K562 (cell line): ENCODE data around the gene COX5A. TPM values are rescaled to one million over a fixed set of nuclear protein-coding genes. Genes with fewer than 3 reads are reported as not detected.

Experiments
- ATAC-seq: fragments of 200-7000 bp; cut with Tn5 transposase; 3 replicates; pipeline ENCODE4 v1.9.1; 2020; ENCODE audit warnings: moderate library complexity
- BruUV-seq: library from RNA; stranded (reverse); fragments of 400-500 nt; replicated peaks from 2 replicates; lab custom pipeline; 2021; lab: Mats Ljungman, UMichigan
- CTCF ChIA-PET: fragments of 300-600 bp; formaldehyde crosslinking; extraction: SDS; loops from one replicate; lab custom pipeline; 2021; ENCODE audit warnings: low intra/inter-chr PET ratio; lab: Yijun Ruan, JAX
- POLR2A ChIA-PET: fragments of 300-600, 350-650 bp; sonication (Branson Sonifier 250); formaldehyde crosslinking; extraction: SDS; loops from one replicate; lab custom pipeline; 2021; ENCODE audit warnings: antibody characterized with exemption, inconsistent platforms; lab: Yijun Ruan, JAX
- DNase-seq, 4 experiments: peaks; one replicate each; pipeline versions ENCODE4 v3.0.0 to v3.0.0-alpha.2; 2011 to 2018; ENCODE audit warnings: low spot score in 3 of 4, mixed read lengths in 3 of 4; ENCODE audit errors: extremely low read depth in 1 of 4
- FAIRE-seq: peaks from 2 replicates; lab custom pipeline; 2011; peaks lifted over from hg19 to GRCh38; lab: Jason Lieb, UNC
- H2AFZ ChIP-seq: 2 replicates; pipeline ENCODE4 v1.6.0; 2011; ENCODE audit warnings: low read depth, low read length, control low read depth, inconsistent platforms
- H3K27ac ChIP-seq: fragments of 200-600 bp; 3 replicates; pipeline ENCODE4 v1.8.0; 2011; ENCODE audit warnings: low read depth, mild to moderate bottlenecking, control low read depth, inconsistent platforms, low read length, moderate library complexity, mixed read lengths; ENCODE audit errors: extremely low read depth
- H3K27me3 ChIP-seq, 2 experiments: fragments of 300-600 bp in 1 of 2; 2 replicates in 1 of 2; 3 replicates in 1 of 2; pipeline versions ENCODE4 v1.6.0 to v1.8.0; 2011; ENCODE audit warnings: inconsistent platforms in 2 of 2, low read length in 2 of 2, mild to moderate bottlenecking in 1 of 2, mixed read lengths in 1 of 2, moderate library complexity in 1 of 2; ENCODE audit not compliant: control insufficient read depth in 2 of 2, insufficient read depth in 2 of 2
- H3K36me3 ChIP-seq: fragments of 300-600 bp; 3 replicates; pipeline ENCODE4 v1.8.0; 2011; ENCODE audit warnings: mild to moderate bottlenecking, low read length, inconsistent platforms; ENCODE audit not compliant: control insufficient read depth, insufficient read depth
- H3K4me1 ChIP-seq, 2 experiments: fragments of 200-600 bp in 1 of 2; replicated peaks in 1 of 2; 2 replicates in 1 of 2; 3 replicates in 1 of 2; pipeline versions ENCODE4 v1.5.1 to v1.8.0; 2011; ENCODE audit warnings: inconsistent platforms in 2 of 2, low read length in 2 of 2, mild to moderate bottlenecking in 1 of 2, mixed read lengths in 1 of 2, moderate library complexity in 1 of 2; ENCODE audit not compliant: control insufficient read depth in 2 of 2, insufficient read depth in 2 of 2
- H3K4me2 ChIP-seq: 2 replicates; pipeline ENCODE4 v1.6.1; 2011; ENCODE audit warnings: low read length, control low read depth, inconsistent platforms, mixed read lengths; ENCODE audit not compliant: insufficient read depth
- H3K4me3 ChIP-seq: fragments of 200-600 bp; sonication (generic), shearing (Covaris generic); 2 replicates; pipeline ENCODE4 v1.5.1; 2016; ENCODE audit warnings: control low read depth, inconsistent platforms
- H3K79me2 ChIP-seq: fragments of 200-600 bp; 3 replicates; pipeline ENCODE4 v1.8.0; 2011; ENCODE audit warnings: low read length, inconsistent platforms; ENCODE audit not compliant: control insufficient read depth, insufficient read depth
- H3K9ac ChIP-seq, 2 experiments: 2 replicates each; pipeline versions ENCODE4 v1.6.0 to v1.6.1; 2011; ENCODE audit warnings: low read depth in 2 of 2, low read length in 2 of 2, control low read depth in 1 of 2, inconsistent platforms in 1 of 2, mild to moderate bottlenecking in 1 of 2, mixed read lengths in 1 of 2; ENCODE audit not compliant: insufficient read depth in 1 of 2
- H3K9me1 ChIP-seq: one replicate; pipeline ENCODE4 v1.6.0; 2011; ENCODE audit warnings: inconsistent platforms, mild to moderate bottlenecking, low read length, moderate library complexity; ENCODE audit not compliant: control insufficient read depth, insufficient read depth
- H3K9me3 ChIP-seq: replicated peaks from 2 replicates; pipeline ENCODE4 v1.5.1; 2011; ENCODE audit warnings: low read depth, low read length, inconsistent platforms; ENCODE audit not compliant: control insufficient read depth, insufficient read depth
- H4K20me1 ChIP-seq: replicated peaks from 2 replicates; pipeline ENCODE4 v1.6.1; 2011; ENCODE audit warnings: low read length, inconsistent platforms, mixed read lengths; ENCODE audit not compliant: control insufficient read depth, insufficient read depth
- CBX3 ChIP-seq, 2 experiments: IDR thresholded peaks; 1 replicate in 1 of 2; 2 replicates in 1 of 2; pipeline ENCODE4 v1.6.1; 2012; ENCODE audit warnings: inconsistent platforms in 2 of 2, low read length in 2 of 2, borderline replicate concordance in 1 of 2, control low read depth in 1 of 2
- SIN3B ChIP-seq: fragments of 450-650 bp; IDR thresholded peaks from 2 replicates; pipeline ENCODE4 v1.6.1; 2017; ENCODE audit warnings: low read depth, mild to moderate bottlenecking, moderate library complexity
- WHSC1 ChIP-seq: IDR thresholded peaks from one replicate; pipeline ENCODE4 v1.6.1; 2012; ENCODE audit warnings: low read length, control low read depth, inconsistent platforms
- ZFP36 ChIP-seq: fragments of 150-350 bp; IDR thresholded peaks from 2 replicates; pipeline ENCODE4 v1.6.1; 2018; ENCODE audit warnings: low read length, low read depth; ENCODE audit not compliant: partially characterized antibody
- WGBS: fragments of 100-300 bp; shearing (Covaris generic); methylation state at CpG from one replicate; pipeline ENCODE4 v1.1.6; 2016; ENCODE audit warnings: low coverage, mixed read lengths; ENCODE audit not compliant: insufficient coverage; ENCODE audit errors: missing lambda C conversion rate; 5-methylcytosine and 5-hydroxymethylcytosine counted together
- in situ Hi-C: fragments of 300-500 bp; cut with MboI; formaldehyde crosslinking; loops from 4 replicates; pipeline ENCODE4 v1.15.0; 2018; ENCODE audit warnings: inconsistent platforms, mixed read lengths
- intact Hi-C: fragments of 100-400 bp; cut with micrococcal nuclease; formaldehyde crosslinking; loops from 2 replicates; pipeline ENCODE4 v1.14.2; 2022
- polyA plus RNA-seq, 8 experiments: library from polyadenylated mRNA; depleted of rRNA in 4 of 8; stranded (reverse) in 5 of 8; unstranded in 3 of 8; fragments of >200 nt; fragmentation: Nextera tagmentation in 2 of 8; fragmentation: Illumina TruSeq in 1 of 8; extraction: Ambion mirVana in 2 of 8; extraction: Trizol in 1 of 8; gene quantifications; 2 replicates each; pipeline versions ENCODE4 v1.2.1 to v1.2.3, GENCODE V29; 2011 to 2014; ENCODE audit warnings: inconsistent platforms in 1 of 8, missing spikeins in 1 of 8
- total RNA-seq, 7 experiments: library from RNA; depleted of rRNA in 6 of 7; stranded (reverse); fragments of >200 nt in 6 of 7; fragmentation: Illumina TruSeq in 2 of 7; extraction: Trizol in 2 of 7; gene quantifications; 2 replicates each; pipeline versions ENCODE4 v1.2.1 to v1.2.3, GENCODE V29; 2011 to 2021; ENCODE audit warnings: low replicate concordance in 1 of 7
- TF ChIP-seq, protein P1 (sequence below): sonication (generic); formaldehyde crosslinking; IDR thresholded peaks from 2 replicates; pipeline ENCODE4 v1.5.0; 2020; ENCODE audit warnings: missing genetic modification reagents

COX5A gene
- total and polyA plus RNA-seq, 9 of the 15 experiments (the other 6 are each of a cell fraction or from before 2014, with no cell fraction given): 86.8 to 553 (median 371) TPM

DNA sequence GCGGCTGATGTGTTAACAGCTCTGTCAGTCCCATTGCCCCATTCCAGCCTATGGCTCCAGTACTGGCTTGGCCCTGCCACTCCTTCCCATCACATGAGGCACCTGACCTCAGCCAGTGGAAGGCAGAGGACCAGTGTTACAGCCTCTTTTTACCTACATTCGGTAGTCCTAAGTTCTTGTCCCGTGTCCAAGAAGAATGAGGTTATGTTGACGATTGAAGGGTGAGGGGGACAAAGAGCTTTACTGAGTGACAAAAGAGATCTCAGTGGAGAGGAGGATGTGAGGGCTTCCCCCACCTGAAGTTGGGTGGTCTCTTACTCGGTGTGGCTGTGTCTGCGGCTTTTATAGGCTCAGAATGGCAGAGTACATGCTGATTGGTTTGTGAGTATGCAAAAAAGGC lies 55.3 kb downstream of the COX5A start:
- in situ Hi-C loops (no loop called here), intact Hi-C loops (no loop called here)
- Histone ChIP-seq H3K36me3 (no peaks in the 10 kb centered on the region), H3K27me3 (no peaks in the 10 kb centered on the region)
- POLR2A ChIA-PET: interaction anchor here (0.7 to 1.9 kb wide), 4 partner anchors 9 to 24 kb away, joined by 3 to 6 read pairs (median 4); partner anchors contain the start of genes FAM219B and SCAMP2
- ATAC-seq: no peak
- no peak for TF ChIP-seq WHSC1
- TF ChIP-seq, protein P1, sequence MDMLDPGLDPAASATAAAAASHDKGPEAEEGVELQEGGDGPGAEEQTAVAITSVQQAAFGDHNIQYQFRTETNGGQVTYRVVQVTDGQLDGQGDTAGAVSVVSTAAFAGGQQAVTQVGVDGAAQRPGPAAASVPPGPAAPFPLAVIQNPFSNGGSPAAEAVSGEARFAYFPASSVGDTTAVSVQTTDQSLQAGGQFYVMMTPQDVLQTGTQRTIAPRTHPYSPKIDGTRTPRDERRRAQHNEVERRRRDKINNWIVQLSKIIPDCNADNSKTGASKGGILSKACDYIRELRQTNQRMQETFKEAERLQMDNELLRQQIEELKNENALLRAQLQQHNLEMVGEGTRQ (CRISPR knock-in tag): no peak
- TF ChIP-seq ZFP36: peak; percentile 38
- no peak for TF ChIP-seq SIN3B
- 0 out of 3 replicates have a peak, but pooled peaks of 1 of the 2 experiments have one; percentile 28 for TF ChIP-seq CBX3 (IDR thresholded peaks at IDR 0.05; ENCODE audit: borderline replicate concordance in 1 of 2, low read length in 2 of 2)
- TF ChIP-seq, all 486 proteins: peak for 2
- no peak for FAIRE-seq
- 38% methylated on average over 6 of the region's 6 CpGs for WGBS
- Histone ChIP-seq H4K20me1 (no peaks in the 10 kb centered on the region), H3K79me2 (no peaks in the 10 kb centered on the region), H3K4me1 (peaks cover 10% of the 10 kb centered on the region in 2 experiments; a peak in 4 of 5 replicates), H3K9me3 (peaks cover 6% of the 10 kb centered on the region; the same call in 1 of the 2 replicates), H3K9me1 (no peaks in the 10 kb centered on the region), H3K27ac (no peak overlapping the region), H3K9ac (no peak overlapping the region), H3K4me2 (no peak overlapping the region), H2AFZ (no peak overlapping the region), H3K4me3 (no peak overlapping the region)
- no TSS peak for BruUV-seq
- CTCF ChIA-PET: no interaction called here
- DNase-seq: no peak
